D721Med (cell line): ENCODE results near the gene C1S.
"Not testable (repeated sequence)": the region's sequence is repeated elsewhere in the genome, so short reads cannot be mapped to it uniquely, and the experiment has no call there.

Experiments used
- DNase-seq: peaks from one replicate; pipeline ENCODE4 v3.0.0; 2011; ENCODE audit warnings: low spot score; ENCODE audit not compliant: insufficient read length
- FAIRE-seq: peaks from 2 replicates; lab custom pipeline; 2011; peaks lifted over from hg19 to GRCh38; lab: Jason Lieb, UNC
- CTCF ChIP-seq: IDR thresholded peaks from 2 replicates; pipeline ENCODE4 v1.5.1; 2012; ENCODE audit warnings: mild to moderate bottlenecking, control low read depth; ENCODE audit not compliant: insufficient read depth; ENCODE audit errors: missing control alignments

Gene C1S

GRCh38 chr12:7034464-7034863 is 26.1 kb upstream of the C1S start:
- no peak for FAIRE-seq

GRCh38 chr12:7035463-7035862 is 25.1 kb upstream of the C1S start:
- FAIRE-seq = no peak
- no peak for TF ChIP-seq CTCF
- DNase-seq = no peak

More at GRCh38 chr12:7034464-7034863, 26.1 kb upstream of the C1S start:
- DNase-seq = no peak
- no peak for TF ChIP-seq CTCF

- not testable (repeated sequence) for DNase-seq, FAIRE-seq
These were observed 23.1 kb upstream of the C1S start for GRCh38 chr12:7037411-7037810.

- FAIRE-seq (no peak), DNase-seq (no peak)
- no peak for TF ChIP-seq CTCF
These were observed 21.9 kb upstream of the C1S start for GRCh38 chr12:7038591-7038990.

- DNase-seq (no peak), FAIRE-seq (no peak)
- TF ChIP-seq CTCF = no peak
These were observed 21.1 kb upstream of the C1S start for GRCh38 chr12:7039403-7039802.

- DNase-seq (no peak), FAIRE-seq (no peak)
- TF ChIP-seq CTCF = peak; percentile 38
These were observed 17.7 kb upstream of the C1S start for GRCh38 chr12:7042842-7043241.

- DNase-seq (no peak), FAIRE-seq (no peak)
- no peak for TF ChIP-seq CTCF
These were observed 14.6 kb upstream of the C1S start for GRCh38 chr12:7045913-7046312.
